Activated CD4-positive, alpha-beta T cell treated with anti-CD3 and anti-CD28 coated beads, Interleukin-2, amount 50 U/mL, for 4 hours (primary cell): ENCODE results near the gene IGF2.

ENCODE experiments used
- DNase-seq, 2 experiments: peaks; one replicate each; pipeline ENCODE4 v3.0.0-alpha.2; 2020

IGF2 gene

DNA sequence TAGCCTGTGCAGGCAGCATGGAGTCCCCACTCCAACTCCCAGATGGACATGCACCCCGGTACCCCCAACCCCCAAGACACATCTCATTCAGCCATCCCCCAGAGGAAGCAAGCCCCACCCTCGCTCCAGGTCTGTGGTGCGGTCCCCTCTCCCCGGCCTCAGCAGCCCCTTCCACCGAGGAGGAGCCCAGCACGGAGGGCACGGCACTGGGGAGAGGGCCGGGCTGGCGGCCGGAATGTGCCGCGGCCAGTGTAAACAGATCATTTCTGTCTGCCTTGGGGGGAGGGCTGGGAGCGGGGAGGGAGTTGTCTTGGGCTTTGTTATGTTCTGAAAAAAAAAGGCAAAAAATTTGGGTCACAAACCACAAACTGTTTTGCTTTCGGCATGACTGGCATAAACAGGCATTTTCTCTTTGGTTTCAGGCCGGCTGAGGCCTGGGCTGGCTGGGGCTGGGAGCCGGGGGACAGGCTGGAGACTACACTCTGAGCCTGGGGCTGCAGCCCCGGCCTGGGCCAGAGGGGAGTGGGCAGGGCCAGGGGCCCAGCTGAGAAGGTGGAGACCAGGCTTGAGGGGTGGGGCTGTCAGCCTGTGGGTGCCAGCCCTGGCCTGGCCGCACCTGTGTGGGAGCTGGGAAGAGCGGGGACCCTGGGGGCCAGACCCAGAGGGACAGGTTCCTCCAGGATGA lies 16.8 kb downstream of the IGF2 start:
- no peak for DNase-seq

DNA sequence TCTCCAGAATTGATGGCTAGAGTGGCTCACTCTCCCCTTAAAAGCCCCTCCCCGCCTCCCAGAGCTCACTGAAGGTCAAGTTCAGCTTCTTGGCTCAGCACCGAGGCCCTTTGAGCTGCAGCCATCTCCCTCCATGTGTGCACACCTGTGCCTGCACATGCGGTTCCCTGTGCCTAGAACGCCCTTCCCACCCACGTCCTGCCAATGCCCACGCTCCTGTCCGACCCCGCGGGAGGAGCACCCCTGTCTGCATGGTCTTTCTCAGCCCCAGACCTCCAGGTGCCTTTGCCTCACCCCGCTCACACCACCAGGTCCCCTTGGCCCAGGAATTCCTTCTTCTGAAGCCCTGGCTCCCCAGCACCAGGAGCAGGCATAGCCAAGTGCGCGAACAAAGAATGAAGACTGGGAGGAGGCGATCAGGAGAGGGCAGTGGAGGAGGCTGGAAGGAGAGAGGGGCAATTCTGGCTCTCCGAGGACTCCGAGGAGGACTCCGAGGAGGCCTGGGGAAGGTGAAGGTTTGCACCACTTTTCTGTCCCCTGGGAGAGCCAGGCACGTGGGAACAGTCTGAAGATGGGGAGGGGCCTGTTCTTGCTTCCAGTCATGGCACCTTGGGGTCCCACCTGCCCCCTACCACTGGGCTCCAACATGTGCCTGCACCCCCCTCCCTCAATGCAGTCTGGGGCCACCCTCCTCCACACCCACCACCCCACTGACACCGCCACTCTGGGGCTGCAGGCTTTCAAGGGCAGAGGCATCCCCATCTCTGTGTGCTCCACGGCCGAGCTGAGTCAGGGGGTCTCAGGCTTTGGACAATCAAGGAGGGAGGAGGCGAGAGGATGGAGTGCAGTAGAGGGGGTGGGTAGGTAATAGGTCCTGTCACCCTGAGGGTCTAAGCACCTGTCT lies 17.7 kb downstream of the IGF2 start:
- DNase-seq: no peak

DNA sequence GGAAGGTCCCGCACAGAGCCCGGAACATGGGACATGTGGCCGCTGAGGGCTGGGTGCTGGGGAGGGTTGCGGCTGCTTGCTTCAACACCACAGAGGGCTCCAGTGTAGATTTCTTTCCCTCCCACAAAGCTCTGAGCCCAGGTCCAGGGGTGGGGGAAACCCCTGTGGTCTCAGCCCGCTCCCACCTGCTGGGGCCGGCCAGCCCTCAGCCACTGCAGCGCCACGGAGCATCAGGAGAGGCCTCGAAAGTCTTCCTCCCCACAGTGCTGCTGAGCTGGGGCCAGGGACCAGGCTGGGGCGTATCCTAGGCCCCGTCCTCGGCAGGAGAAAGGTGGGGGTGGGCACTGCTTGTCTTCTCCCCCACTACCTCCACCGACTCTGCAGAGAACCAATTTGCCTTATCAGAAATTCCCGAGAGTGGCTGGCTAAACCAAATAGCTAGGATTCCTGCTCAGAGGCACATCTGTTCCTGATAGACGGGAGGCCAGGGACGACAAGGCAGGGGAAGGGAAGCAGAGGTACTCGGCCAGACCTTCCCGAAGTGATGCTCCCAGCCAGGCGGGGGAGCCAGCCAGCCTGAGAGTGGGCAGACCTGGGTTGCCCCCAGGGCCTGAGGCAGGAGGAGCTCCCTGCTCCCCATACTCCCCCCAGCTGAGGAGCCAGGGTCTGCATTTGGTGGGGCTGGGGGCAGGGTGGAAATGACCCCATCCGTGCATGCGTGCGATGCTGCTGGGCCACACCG lies 18.7 kb downstream of the IGF2 start:
- DNase-seq: no peak

DNA sequence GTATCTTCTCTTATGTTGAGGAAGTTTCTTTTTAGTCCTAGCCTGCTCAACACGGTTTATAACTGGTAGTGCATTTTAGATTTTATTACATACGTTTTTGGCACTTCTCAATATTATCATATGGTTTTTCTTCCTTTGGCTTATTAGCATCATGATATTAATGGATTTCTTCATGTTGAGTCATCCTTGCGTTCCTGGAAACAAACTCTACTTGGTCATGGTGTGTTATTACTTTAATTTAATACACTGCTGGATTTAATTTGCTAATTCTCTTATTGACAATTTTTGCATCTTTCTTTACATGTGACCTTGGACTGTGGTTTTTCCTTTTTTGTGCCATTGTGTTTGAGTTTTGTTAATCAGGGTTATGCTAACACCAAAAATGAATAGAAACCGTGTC lies 20.5 kb downstream of the IGF2 start:
- DNase-seq: no peak

DNA sequence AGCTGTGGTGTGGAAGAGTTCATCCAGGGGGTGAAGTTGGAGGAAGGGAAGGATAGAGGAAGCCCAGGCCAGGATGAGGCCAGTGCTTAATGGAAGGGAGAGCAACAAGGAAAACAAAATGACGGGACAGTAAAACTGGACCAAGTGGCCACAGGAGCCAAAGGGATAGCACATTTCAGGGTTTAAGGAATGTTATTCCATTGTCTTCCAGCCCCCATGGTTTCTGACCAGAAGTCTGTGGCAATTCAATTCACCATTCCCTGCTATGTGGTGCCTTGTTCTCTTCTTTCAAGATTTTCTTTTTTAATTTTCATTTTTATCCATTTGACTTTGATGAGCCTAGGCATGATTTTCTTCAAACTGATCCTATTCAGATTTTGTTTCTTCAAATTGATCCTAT lies 22.5 kb downstream of the IGF2 start:
- DNase-seq: no peak

DNA sequence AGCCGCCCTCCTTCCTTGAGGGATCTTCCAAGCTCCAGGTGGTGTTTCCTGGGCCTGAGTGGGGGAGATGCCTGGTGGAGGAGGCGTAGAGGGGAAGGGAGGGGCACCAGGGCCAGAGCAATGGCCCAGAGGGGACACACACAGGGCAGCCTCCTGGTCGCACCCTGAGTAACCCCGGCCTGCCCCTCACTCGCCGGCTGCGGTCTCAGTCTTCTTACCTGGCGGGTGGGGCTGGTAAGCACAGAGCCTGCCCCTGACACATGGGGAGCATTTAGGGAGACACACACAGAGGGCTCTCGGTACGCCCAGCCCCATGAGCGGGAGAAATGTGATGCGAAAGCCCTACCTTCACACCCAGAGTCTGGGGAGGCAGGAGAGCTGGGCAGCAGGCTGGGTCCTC lies 23.9 kb downstream of the IGF2 start:
- DNase-seq: no peak

GRCh38 chr11:2114430-2115241 lies 24.6 kb downstream of the IGF2 start:
- DNase-seq: no peak

- DNase-seq: no peak
These were observed 25.4 kb downstream of the IGF2 start for GRCh38 chr11:2113776-2114175.

DNA sequence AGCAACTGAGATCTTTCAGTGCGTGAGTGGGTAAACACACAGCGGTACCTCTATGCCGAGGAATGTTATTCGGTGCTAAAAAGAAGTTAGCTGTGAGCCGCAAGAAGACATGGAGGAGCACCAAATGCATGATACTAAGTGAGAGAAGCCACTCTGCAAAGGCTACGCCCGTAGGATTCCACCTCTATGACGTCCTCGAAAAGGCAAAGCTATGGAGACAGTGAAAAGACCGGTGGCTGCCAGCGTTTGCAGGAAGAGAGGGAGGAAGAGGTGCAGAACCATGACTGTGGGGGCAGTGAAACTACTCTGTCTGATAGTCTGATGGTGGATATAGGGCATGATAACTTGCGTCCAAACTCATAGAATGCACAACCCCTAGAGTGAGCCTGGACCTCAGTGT lies 28.7 kb downstream of the IGF2 start:
- DNase-seq: no peak

DNA sequence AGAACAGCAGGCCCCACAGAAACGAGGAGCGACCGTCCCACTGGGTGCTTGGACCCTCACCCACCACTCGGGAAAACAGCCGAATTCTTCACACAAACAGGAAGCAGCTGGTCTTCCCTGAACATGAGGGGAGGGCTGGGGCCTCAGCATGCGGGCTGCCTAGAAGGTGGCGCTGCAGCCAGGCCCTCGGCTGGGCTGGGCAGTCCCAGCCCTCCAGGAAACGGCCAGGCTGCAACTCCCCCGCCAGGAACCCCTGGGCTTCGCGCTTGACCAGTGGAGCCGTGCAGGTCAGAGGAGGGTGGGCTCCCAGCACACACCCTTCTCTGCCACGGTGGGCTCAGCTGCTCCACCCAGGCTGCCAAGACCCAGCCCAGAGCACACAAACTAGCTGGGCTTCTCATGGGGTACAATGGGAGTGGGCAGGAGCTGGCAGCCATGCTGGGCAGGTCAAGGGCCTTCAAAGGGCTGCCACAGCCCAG lies 29.6 kb downstream of the IGF2 start:
- DNase-seq: no peak

DNA sequence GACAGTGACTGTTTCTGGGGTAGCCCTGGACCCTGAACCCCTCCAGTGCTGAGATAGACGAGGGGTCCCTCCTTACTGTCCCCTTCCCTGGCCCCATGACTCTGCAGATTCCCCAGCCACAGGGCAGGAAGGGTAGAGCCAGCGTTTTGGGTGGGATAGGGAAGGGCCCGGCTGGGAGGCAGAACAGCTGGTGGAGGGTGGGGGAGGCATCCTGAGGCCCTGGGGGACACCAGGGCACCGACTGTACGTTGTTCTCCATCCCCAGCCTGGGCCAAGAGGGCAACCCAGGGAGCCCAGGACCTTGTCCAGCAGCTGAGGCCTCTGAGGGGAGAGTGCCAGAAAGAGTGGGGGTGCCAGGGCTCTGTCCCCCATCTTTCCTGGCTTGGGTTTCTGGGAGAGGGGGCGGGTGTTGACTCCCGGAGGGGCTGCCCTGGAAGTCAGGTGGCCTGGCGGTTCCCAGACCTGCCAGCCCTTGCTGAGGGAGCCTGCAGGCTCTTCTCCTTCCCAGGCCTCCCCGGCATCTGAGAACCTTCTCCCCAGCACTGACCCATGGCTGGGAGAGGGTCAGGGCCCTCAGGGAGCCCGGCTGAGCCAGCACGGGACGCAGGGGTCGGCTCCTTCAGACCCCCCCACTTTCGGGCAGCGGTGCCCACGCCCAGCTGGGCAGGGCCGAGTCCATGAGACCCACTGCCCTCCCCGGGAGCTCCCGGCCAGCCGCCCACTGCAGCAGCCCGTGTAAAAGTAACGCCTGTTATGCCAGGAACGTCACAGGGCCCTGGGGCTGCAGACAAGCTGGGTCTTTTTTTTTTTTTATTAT lies 30.3 kb downstream of the IGF2 start:
- no peak for DNase-seq

- no peak for DNase-seq
These were observed 31.1 kb downstream of the IGF2 start for GRCh38 chr11:2107941-2108630.

GRCh38 chr11:2107521-2107920 lies 31.7 kb downstream of the IGF2 start:
- DNase-seq: no peak

- no peak for DNase-seq
These were observed 32.5 kb downstream of the IGF2 start for GRCh38 chr11:2106583-2107209.

- DNase-seq: no peak
These were observed 33.7 kb downstream of the IGF2 start for GRCh38 chr11:2105511-2105910.

DNA sequence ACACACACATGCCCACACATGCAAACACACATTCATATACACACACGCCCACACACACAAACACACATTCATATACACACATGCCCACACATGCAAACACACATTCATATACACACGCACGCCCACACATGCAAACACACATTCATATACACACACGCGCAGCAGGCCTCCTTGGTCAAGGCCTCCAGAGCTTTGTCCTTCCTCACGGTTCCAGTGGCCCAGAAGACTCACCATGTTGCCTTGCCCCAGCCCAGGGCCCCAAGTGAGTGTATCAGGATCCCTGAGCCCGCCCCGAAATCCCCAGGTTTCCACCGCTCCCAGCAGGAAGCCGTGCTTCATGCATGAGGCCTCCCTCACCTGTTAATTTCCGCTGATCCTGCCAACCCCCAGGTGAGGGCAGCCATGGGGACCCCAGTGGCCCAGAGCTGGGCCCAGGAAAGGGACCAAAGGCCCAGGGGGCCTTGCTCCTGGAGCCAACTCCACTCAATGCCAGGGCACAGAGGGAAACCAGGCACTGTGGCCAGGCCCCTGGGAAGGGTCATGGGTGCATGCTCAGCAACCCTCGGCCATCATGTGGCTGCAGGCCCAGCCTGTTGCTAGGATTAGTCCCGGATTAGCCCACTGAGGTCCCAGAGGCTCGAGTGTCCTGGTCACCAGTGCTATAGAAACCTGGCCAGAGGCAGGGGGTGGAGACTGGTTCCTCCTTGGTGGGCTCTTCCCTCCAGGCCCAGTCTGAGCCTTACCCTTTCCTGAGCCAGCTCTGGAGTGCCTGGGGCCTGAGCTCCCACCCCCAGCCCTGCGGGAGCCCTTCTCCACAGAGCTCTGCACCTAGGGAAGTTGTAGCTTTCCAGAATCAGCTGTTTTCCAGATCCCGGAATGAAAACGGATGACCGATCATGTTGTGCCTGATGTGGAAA lies 34.4 kb downstream of the IGF2 start:
- no peak for DNase-seq

DNA sequence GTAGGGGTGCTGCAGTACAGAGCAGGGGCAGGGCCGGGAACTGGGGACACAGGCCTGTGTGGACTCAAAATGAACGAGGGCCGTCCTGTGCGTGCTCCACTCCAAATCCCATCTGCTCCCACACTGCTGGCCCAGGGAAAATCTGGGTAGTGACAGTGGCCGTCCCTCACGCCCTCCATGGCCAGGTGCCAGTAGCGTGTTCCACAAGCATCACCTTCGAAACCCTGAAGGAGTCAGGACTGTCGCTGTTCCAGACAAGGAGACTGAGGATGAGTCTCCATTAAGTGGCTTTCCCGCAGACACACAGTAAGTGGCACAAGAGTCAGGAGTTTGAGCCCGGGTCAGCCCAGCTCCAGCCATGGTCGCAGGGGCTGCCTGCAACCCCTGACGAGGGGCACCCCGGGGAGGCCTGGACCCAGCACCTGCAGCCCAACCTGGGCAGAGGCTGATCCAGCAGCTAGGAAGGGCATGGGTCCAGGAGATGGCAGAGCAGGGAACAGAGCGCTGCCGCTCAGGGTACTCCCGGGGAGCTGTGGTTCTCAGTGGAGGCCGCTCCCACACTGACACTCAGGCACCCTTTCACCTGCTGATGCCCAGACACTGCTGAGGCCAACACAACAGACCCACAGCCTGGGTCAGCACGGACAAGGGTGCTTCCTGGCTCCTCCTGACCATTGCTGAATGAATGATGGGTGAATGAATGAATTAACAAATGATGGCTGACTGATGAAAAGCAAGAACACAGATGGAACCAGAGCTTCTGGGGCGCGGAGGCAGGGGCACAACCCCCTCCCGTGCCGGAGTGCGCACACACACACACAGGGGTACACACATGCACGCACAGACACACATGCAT lies 35.3 kb downstream of the IGF2 start:
- no peak for DNase-seq

DNA sequence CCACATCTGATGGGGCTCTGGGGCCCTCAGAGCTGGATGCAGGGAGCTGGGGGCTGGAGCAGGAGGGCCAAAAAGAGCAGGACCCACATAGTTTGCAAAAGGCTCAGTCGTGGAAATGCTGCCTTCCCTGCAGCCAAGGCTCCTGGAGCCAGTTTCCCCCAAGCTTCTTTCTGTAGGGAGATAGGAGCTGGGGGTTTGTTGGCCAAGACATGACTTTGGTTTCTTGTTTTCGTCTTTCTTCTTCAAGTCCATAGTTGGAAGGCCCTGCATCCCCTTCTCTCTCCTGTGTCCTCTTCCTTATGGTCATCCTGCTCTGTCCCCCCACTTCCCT lies 36.3 kb downstream of the IGF2 start:
- DNase-seq: no peak
